ENCODE data around the gene ERH. TPM values are rescaled to one million over a fixed set of nuclear protein-coding genes. Genes with fewer than 3 reads are reported as not detected.

Gene ERH
- total and polyA plus RNA-seq, 2 donors (not counting 1 experiment from before 2014, with no cell fraction given), result 29.3 to 169 TPM

DNA sequence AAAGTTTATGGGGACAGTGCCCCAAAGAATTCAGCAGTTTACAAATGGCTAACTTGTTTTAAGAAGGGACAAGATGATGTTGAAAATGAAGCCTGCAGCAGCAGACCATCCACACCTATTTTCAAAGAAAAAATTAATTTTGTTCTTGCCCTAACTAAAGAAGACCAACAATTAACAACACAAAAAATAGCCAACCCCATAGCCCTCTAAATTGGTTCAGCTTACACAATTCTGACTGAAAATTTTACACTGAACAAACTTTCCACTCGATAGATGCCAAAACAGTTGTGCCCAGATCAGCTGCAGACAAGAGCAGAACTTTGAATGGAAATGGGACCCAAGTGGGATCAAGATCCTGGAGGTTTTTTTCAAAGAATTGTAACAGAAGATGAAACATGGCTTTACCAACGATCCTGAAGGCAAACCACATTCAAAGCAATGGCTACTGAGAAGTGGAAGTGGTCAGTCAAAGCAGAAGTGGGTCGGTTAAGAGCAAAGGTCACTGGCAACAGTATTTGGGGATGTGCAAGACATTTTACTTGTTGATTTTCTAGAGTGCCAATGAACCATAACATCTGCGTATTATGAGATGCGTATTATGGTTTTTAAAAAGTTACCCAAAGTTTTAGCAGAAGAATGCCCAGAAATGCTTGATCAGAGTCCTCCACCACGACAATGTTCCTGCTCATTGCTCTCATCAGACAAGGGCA is 30.3 kb upstream of the ERH start:
- peaks cover 0 to 3% (median 2%) of the 10 kb centered on the region in 3 donors for H3K9me3 ChIP-seq (ENCODE audit: control extremely low read depth in 1 of 3, control insufficient read depth in 2 of 3, insufficient read depth in 1 of 3, low read length in 2 of 3)
- intact Hi-C loops (cut with micrococcal nuclease), result loop anchor here (2.0 kb wide), 1 partner anchor 30 kb away; the partner anchor contains the start of genes ERH and SLC39A9
- no peak overlapping the region for H3K4me2 ChIP-seq (replicated peaks; ENCODE audit: low read depth, low read length, poor library complexity, severe bottlenecking)
- H3K9ac ChIP-seq (ENCODE audit: low read length), result no peak overlapping the region
- no peak overlapping the region for H2AFZ ChIP-seq (ENCODE audit: insufficient read depth, low read depth, low read length, poor library complexity, severe bottlenecking)
- ATAC-seq (ENCODE audit: low read depth), result peak; percentile 91
- H3K4me1 ChIP-seq (ENCODE audit: control insufficient read depth in 2 of 2, insufficient read depth in 2 of 2, low read length in 2 of 2), result peaks cover 7 to 9% of the 10 kb centered on the region in 2 donors
- H3K36me3 ChIP-seq (replicated peaks in 1 of 2; ENCODE audit: control extremely low read depth in 1 of 2, control insufficient read depth in 1 of 2, extremely low read depth in 1 of 2, insufficient read depth in 2 of 2, low read length in 1 of 2), result peaks cover 18 to 30% of the 10 kb centered on the region in 2 experiments
- H3K27ac Mint-ChIP-seq, result peak overlapping the region; percentile 90
- POLR2A ChIA-PET, result interaction anchor here (0.7 to 1.2 kb wide), 2 partner anchors 30 to 183 kb away, joined by 3 to 4 read pairs; partner anchors contain the start of genes ERH and SLC39A9
- H3K4me3 ChIP-seq (ENCODE audit: control extremely low read depth in 1 of 5, extremely low read depth in 1 of 5, insufficient read depth in 1 of 5, low read depth in 2 of 5, low read length in 4 of 5), result no peak overlapping the region
- H4K20me1 ChIP-seq (ENCODE audit: control insufficient read depth, insufficient read depth, low read length, poor library complexity, severe bottlenecking), result no peaks in the 10 kb centered on the region
- no peaks in the 10 kb centered on the region for H3K27me3 Mint-ChIP-seq
- peaks cover 5% of the 10 kb centered on the region for H3K9me3 Mint-ChIP-seq (ENCODE audit: insufficient read depth)
- peaks cover 30% of the 10 kb centered on the region for H3K4me1 Mint-ChIP-seq
- H3K27ac ChIP-seq (ENCODE audit: low read length in 2 of 2), result no peak overlapping the region
- H3K79me2 ChIP-seq (ENCODE audit: control insufficient read depth, insufficient read depth, low read length), result peaks cover 29% of the 10 kb centered on the region
- peak; percentile 27 for DNase-seq
- CTCF ChIA-PET, result interaction anchor here (0.7 to 1.0 kb wide), 2 partner anchors 31 to 136 kb away, joined by 3 to 6 read pairs; no protein-coding TSS in a partner anchor
- TF ChIP-seq, protein P1, sequence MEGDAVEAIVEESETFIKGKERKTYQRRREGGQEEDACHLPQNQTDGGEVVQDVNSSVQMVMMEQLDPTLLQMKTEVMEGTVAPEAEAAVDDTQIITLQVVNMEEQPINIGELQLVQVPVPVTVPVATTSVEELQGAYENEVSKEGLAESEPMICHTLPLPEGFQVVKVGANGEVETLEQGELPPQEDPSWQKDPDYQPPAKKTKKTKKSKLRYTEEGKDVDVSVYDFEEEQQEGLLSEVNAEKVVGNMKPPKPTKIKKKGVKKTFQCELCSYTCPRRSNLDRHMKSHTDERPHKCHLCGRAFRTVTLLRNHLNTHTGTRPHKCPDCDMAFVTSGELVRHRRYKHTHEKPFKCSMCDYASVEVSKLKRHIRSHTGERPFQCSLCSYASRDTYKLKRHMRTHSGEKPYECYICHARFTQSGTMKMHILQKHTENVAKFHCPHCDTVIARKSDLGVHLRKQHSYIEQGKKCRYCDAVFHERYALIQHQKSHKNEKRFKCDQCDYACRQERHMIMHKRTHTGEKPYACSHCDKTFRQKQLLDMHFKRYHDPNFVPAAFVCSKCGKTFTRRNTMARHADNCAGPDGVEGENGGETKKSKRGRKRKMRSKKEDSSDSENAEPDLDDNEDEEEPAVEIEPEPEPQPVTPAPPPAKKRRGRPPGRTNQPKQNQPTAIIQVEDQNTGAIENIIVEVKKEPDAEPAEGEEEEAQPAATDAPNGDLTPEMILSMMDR (IDR thresholded peaks at IDR 0.05), result no peak
- no peak for TF ChIP-seq EZH2 (IDR thresholded peaks at IDR 0.05; ENCODE audit: borderline replicate concordance, insufficient read depth, low read depth, low read length, poor library complexity, severe bottlenecking)
- 48% methylated on average over 6 of the region's 6 CpGs for WGBS (ENCODE audit: insufficient coverage)
- peak overlapping the region; percentile 73 for H3K4me3 Mint-ChIP-seq
- H3K27me3 ChIP-seq (replicated peaks in 1 of 4; ENCODE audit: control extremely low read depth in 1 of 4, control insufficient read depth in 3 of 4, insufficient read depth in 4 of 4, low read length in 3 of 4), result no peaks in the 10 kb centered on the region

DNA sequence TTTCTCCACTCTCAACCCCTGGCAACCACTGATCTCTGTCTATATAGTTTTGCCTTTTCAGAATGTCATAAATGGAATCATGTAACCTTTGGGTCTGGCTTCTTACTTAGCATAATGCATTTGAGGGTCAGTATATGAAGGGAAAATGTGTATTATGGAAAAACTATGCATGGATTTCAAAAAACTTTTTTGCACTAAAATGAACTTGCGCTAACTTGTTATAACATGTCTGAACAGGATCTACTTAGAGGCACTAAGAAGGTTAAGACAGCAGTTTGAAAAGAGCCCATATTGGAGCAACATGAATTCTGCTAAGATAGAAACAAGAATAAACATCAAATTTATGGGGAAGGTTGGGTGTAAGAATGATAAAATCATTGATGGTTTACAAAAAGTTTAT is 29.5 kb upstream of the ERH start:
- peaks cover 1% of the 10 kb centered on the region for H4K20me1 ChIP-seq (ENCODE audit: control insufficient read depth, insufficient read depth, low read length, poor library complexity, severe bottlenecking)
- no peak overlapping the region for H3K27ac ChIP-seq (ENCODE audit: low read length in 2 of 2)
- DNase-seq (no peak), ATAC-seq (ENCODE audit: low read depth) (no peak)
- H3K79me2 ChIP-seq (ENCODE audit: control insufficient read depth, insufficient read depth, low read length), result peaks cover 32% of the 10 kb centered on the region
- no peak for TF ChIP-seq EZH2 (IDR thresholded peaks at IDR 0.05; ENCODE audit: borderline replicate concordance, insufficient read depth, low read depth, low read length, poor library complexity, severe bottlenecking)
- TF ChIP-seq, protein P1 (IDR thresholded peaks at IDR 0.05), result no peak
- H3K4me3 ChIP-seq (ENCODE audit: control extremely low read depth in 1 of 5, extremely low read depth in 1 of 5, insufficient read depth in 1 of 5, low read depth in 2 of 5, low read length in 4 of 5), result no peak overlapping the region
- Mint-ChIP-seq H3K4me1 (peaks cover 25% of the 10 kb centered on the region), H3K27ac (no peak overlapping the region), H3K27me3 (no peaks in the 10 kb centered on the region), H3K9me3 (ENCODE audit: insufficient read depth) (peaks cover 5% of the 10 kb centered on the region), H3K4me3 (peak overlapping the region; percentile 7)
- no peaks in the 10 kb centered on the region for H3K27me3 ChIP-seq (replicated peaks in 1 of 4; ENCODE audit: control extremely low read depth in 1 of 4, control insufficient read depth in 3 of 4, insufficient read depth in 4 of 4, low read length in 3 of 4)
- H3K36me3 ChIP-seq (replicated peaks in 1 of 2; ENCODE audit: control extremely low read depth in 1 of 2, control insufficient read depth in 1 of 2, extremely low read depth in 1 of 2, insufficient read depth in 2 of 2, low read length in 1 of 2), result peaks cover 18 to 30% of the 10 kb centered on the region in 2 experiments
- no peak overlapping the region for H3K4me2 ChIP-seq (replicated peaks; ENCODE audit: low read depth, low read length, poor library complexity, severe bottlenecking)
- H3K9ac ChIP-seq (ENCODE audit: low read length), result no peak overlapping the region
- intact Hi-C loops (cut with micrococcal nuclease), result no loop called here
- POLR2A ChIA-PET, result no interaction called here
- CTCF ChIA-PET, result no interaction called here
- WGBS (ENCODE audit: insufficient coverage), result 100% methylated on average over 1 of the region's 1 CpG
- peaks cover 7 to 9% of the 10 kb centered on the region in 2 donors for H3K4me1 ChIP-seq (ENCODE audit: control insufficient read depth in 2 of 2, insufficient read depth in 2 of 2, low read length in 2 of 2)
- peaks cover 0 to 3% (median 2%) of the 10 kb centered on the region in 3 donors for H3K9me3 ChIP-seq (ENCODE audit: control extremely low read depth in 1 of 3, control insufficient read depth in 2 of 3, insufficient read depth in 1 of 3, low read length in 2 of 3)
- H2AFZ ChIP-seq (ENCODE audit: insufficient read depth, low read depth, low read length, poor library complexity, severe bottlenecking), result no peak overlapping the region
